ENCODE measurements around the gene AMPD3. TPM values are rescaled to one million over a fixed set of nuclear protein-coding genes. Genes with fewer than 3 reads are reported as not detected.

Gene AMPD3
- total and polyA plus RNA-seq, 2 donors (not counting 1 experiment from before 2014, with no cell fraction given) = 40.1 to 85.5 TPM

- ChIA-PET POLR2A (interaction anchor here (0.7 to 3.0 kb wide), 8 partner anchors 15 to 401 kb away, joined by 3 to 38 read pairs (median 4); partner anchors contain the start of genes CTR9, EIF4G2 and ZBED5), CTCF (interaction anchor here (0.7 to 9.7 kb wide), 15 partner anchors 8 to 132 kb away, joined by 3 to 146 read pairs (median 4); partner anchors contain the start of gene RNF141)
- DNase-seq = no peak
- Histone ChIP-seq H3K36me3 (replicated peaks in 1 of 2; ENCODE audit: control extremely low read depth in 1 of 2, control insufficient read depth in 1 of 2, extremely low read depth in 1 of 2, insufficient read depth in 2 of 2, low read length in 1 of 2) (peaks cover 0 to 8% of the 10 kb centered on the region in 2 experiments), H3K27ac (ENCODE audit: low read length in 2 of 2) (peak overlapping the region; percentile 75 to 98), H3K79me2 (ENCODE audit: control insufficient read depth, insufficient read depth, low read length) (peaks cover 86% of the 10 kb centered on the region), H3K27me3 (replicated peaks in 1 of 4; ENCODE audit: control extremely low read depth in 1 of 4, control insufficient read depth in 3 of 4, insufficient read depth in 4 of 4, low read length in 3 of 4) (no peaks in the 10 kb centered on the region), H3K9me3 (ENCODE audit: control extremely low read depth in 1 of 3, control insufficient read depth in 2 of 3, insufficient read depth in 1 of 3, low read length in 2 of 3) (no peaks in the 10 kb centered on the region), H4K20me1 (ENCODE audit: control insufficient read depth, insufficient read depth, low read length, poor library complexity, severe bottlenecking) (peaks cover 8% of the 10 kb centered on the region), H3K4me2 (replicated peaks; ENCODE audit: low read depth, low read length, poor library complexity, severe bottlenecking) (peak overlapping the region; percentile 80), H3K9ac (ENCODE audit: low read length) (peak overlapping the region; percentile 60), H2AFZ (ENCODE audit: insufficient read depth, low read depth, low read length, poor library complexity, severe bottlenecking) (peak overlapping the region; percentile 14), H3K4me3 (ENCODE audit: control extremely low read depth in 1 of 5, extremely low read depth in 1 of 5, insufficient read depth in 1 of 5, low read depth in 2 of 5, low read length in 4 of 5) (peak overlapping the region; percentile 52 to 69 (median 66)), H3K4me1 (ENCODE audit: control insufficient read depth in 2 of 2, insufficient read depth in 2 of 2, low read length in 2 of 2) (peaks cover 74 to 83% of the 10 kb centered on the region in 2 donors)
- Mint-ChIP-seq H3K4me1 (peaks cover 82% of the 10 kb centered on the region), H3K9me3 (ENCODE audit: insufficient read depth) (no peaks in the 10 kb centered on the region), H3K4me3 (peak overlapping the region; percentile 96), H3K27me3 (no peaks in the 10 kb centered on the region), H3K27ac (peak overlapping the region; percentile 98)
- peak; percentile 11 for ATAC-seq (ENCODE audit: low read depth)
- intact Hi-C loops (cut with micrococcal nuclease) = loop anchor here (1.0 to 10.0 kb wide), 7 partner anchors 14 to 996 kb away; partner anchors contain the start of genes ADM and ZNF143
- 0% methylated on average over 3 of the region's 3 CpGs for WGBS (ENCODE audit: insufficient coverage)
- no peak for TF ChIP-seq EZH2 (IDR thresholded peaks at IDR 0.05; ENCODE audit: borderline replicate concordance, insufficient read depth, low read depth, low read length, poor library complexity, severe bottlenecking)
- TF ChIP-seq, protein P1, sequence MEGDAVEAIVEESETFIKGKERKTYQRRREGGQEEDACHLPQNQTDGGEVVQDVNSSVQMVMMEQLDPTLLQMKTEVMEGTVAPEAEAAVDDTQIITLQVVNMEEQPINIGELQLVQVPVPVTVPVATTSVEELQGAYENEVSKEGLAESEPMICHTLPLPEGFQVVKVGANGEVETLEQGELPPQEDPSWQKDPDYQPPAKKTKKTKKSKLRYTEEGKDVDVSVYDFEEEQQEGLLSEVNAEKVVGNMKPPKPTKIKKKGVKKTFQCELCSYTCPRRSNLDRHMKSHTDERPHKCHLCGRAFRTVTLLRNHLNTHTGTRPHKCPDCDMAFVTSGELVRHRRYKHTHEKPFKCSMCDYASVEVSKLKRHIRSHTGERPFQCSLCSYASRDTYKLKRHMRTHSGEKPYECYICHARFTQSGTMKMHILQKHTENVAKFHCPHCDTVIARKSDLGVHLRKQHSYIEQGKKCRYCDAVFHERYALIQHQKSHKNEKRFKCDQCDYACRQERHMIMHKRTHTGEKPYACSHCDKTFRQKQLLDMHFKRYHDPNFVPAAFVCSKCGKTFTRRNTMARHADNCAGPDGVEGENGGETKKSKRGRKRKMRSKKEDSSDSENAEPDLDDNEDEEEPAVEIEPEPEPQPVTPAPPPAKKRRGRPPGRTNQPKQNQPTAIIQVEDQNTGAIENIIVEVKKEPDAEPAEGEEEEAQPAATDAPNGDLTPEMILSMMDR (IDR thresholded peaks at IDR 0.05) = no peak
Observed at GRCh38 chr11:10456519-10456918, 1.5 kb downstream of the AMPD3 start.

GRCh38 chr11:10457901-10458300 is 2.8 kb downstream of the AMPD3 start:
- Histone ChIP-seq H3K27me3 (replicated peaks in 1 of 4; ENCODE audit: control extremely low read depth in 1 of 4, control insufficient read depth in 3 of 4, insufficient read depth in 4 of 4, low read length in 3 of 4) (no peaks in the 10 kb centered on the region), H3K27ac (ENCODE audit: low read length in 2 of 2) (peak overlapping the region; percentile 38 to 98), H3K4me1 (ENCODE audit: control insufficient read depth in 2 of 2, insufficient read depth in 2 of 2, low read length in 2 of 2) (peaks cover 65 to 76% of the 10 kb centered on the region in 2 donors), H3K79me2 (ENCODE audit: control insufficient read depth, insufficient read depth, low read length) (peaks cover 93% of the 10 kb centered on the region), H3K9me3 (ENCODE audit: control extremely low read depth in 1 of 3, control insufficient read depth in 2 of 3, insufficient read depth in 1 of 3, low read length in 2 of 3) (no peaks in the 10 kb centered on the region), H3K4me2 (replicated peaks; ENCODE audit: low read depth, low read length, poor library complexity, severe bottlenecking) (peak overlapping the region; percentile 80), H3K9ac (ENCODE audit: low read length) (peak overlapping the region; percentile 60), H3K4me3 (ENCODE audit: control extremely low read depth in 1 of 5, extremely low read depth in 1 of 5, insufficient read depth in 1 of 5, low read depth in 2 of 5, low read length in 4 of 5) (peak overlapping the region in 3 of 5 experiments; percentile 53 to 67 (median 66)), H3K36me3 (replicated peaks in 1 of 2; ENCODE audit: control extremely low read depth in 1 of 2, control insufficient read depth in 1 of 2, extremely low read depth in 1 of 2, insufficient read depth in 2 of 2, low read length in 1 of 2) (peaks cover 0 to 22% of the 10 kb centered on the region in 2 experiments), H2AFZ (ENCODE audit: insufficient read depth, low read depth, low read length, poor library complexity, severe bottlenecking) (no peak overlapping the region), H4K20me1 (ENCODE audit: control insufficient read depth, insufficient read depth, low read length, poor library complexity, severe bottlenecking) (peaks cover 12% of the 10 kb centered on the region)
- Mint-ChIP-seq H3K9me3 (ENCODE audit: insufficient read depth) (no peaks in the 10 kb centered on the region), H3K27me3 (no peaks in the 10 kb centered on the region), H3K4me1 (peaks cover 76% of the 10 kb centered on the region), H3K4me3 (peak overlapping the region; percentile 96), H3K27ac (peak overlapping the region; percentile 98)
- TF ChIP-seq, protein P1 (IDR thresholded peaks at IDR 0.05) = no peak
- TF ChIP-seq EZH2 (IDR thresholded peaks at IDR 0.05; ENCODE audit: borderline replicate concordance, insufficient read depth, low read depth, low read length, poor library complexity, severe bottlenecking) = no peak
- CTCF ChIA-PET = interaction anchor here (0.6 to 9.7 kb wide), 4 partner anchors 13 to 55 kb away, joined by 3 to 146 read pairs (median 18); no protein-coding TSS in a partner anchor
- no peak for ATAC-seq (ENCODE audit: low read depth)
- POLR2A ChIA-PET = interaction anchor here (1.2 to 2.4 kb wide), 2 partner anchors 9 to 16 kb away, joined by 7 to 9 read pairs; no protein-coding TSS in a partner anchor
- no peak for DNase-seq
- intact Hi-C loops (cut with micrococcal nuclease) = loop anchor here (2.0 to 10.0 kb wide), 5 partner anchors 83 to 997 kb away; partner anchors contain the start of genes ADM, RNF141 and ZNF143
